AG08395 (cell line): ENCODE results near the gene HNRNPA2B1.

Experiments used
- DNase-seq: peaks from one replicate; pipeline ENCODE4 v3.0.0; 2012; ENCODE audit warnings: mixed read lengths, low spot score

HNRNPA2B1 gene

DNA sequence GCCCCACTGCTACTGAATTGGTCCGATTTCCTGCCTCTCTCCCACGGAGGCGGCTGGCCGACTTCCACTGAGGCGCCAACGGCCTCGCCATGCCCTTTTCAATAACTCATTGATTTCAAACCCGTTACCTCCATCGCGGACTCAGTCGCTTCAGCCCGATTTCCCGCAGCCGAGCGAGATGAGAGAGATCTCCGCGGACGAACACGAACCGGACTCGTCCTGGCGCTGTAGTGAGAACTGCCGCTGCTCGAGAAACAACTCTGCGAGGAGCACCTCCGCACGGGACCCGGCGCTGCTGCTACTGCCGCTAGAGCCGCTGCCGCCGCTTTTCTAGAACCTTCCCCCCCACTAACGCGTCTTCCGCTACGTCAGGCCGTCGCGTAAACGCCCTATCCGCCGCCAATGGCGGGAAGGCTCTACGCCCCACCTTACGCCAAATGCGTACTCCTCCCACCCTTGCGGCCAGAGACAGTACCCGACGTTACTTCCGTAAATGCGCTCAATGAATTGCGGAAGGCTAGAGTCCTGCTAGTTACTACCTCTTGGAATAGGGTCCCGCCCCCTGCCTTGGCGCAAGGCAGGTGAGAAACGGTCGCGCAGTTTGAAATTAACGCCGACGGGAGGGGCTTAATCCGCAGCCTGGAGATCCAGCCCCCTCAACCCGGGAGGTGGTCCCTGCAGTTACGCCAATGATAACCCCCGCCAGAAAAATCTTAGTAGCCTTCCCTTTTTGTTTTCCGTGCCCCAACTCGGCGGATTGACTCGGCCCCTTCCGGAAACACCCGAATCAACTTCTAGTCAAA lies at the start of gene HNRNPA2B1:
HNRNPA2B1 (minus strand) TSS at position 303 of the 803 bp plus-strand sequence; CDS start at position 134, 169 bp downstream.
- DNase-seq, result peak; percentile 88

DNA sequence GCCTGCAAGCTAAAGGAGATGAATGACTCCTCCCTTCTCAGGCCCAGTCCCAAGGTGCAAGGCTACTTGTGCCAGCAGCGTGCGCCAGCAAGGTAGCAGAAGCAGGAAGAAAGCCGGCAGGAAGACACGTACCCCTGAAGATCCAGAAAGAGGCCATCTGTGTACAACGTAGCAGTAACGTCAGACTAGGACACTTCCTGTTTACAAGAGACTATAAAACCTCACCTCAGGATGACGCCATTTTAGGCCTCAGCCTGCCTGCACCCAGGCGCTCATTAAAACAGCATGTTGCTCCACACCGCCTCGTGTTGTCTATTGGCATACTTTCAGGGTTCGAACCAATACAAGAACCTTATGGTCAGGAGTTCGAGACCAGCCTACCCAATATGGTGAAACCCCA lies 49.7 kb upstream of the HNRNPA2B1 start:
- no peak for DNase-seq

GRCh38 chr7:26245150-26245549 lies 44.6 kb upstream of the HNRNPA2B1 start:
- no peak for DNase-seq

DNA sequence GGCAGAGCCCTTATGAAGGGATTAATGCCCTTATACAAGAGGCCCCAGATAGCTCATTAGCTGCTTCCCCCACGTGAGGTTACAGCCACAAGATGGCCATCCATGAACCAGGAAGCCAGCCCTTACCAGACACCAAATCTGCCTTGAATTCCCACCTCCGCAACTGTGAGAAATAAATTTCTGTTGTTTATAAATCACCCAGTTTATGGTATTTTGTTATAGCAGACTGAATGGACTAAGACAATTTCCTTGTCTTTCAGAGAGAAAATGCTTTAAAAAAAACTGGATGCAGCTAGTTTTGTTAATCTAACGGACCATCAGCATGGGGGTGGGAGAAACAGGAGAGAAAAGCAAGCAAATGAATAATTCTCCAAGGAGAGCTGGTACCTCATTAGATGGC lies 37.5 kb upstream of the HNRNPA2B1 start:
- no peak for DNase-seq

DNA sequence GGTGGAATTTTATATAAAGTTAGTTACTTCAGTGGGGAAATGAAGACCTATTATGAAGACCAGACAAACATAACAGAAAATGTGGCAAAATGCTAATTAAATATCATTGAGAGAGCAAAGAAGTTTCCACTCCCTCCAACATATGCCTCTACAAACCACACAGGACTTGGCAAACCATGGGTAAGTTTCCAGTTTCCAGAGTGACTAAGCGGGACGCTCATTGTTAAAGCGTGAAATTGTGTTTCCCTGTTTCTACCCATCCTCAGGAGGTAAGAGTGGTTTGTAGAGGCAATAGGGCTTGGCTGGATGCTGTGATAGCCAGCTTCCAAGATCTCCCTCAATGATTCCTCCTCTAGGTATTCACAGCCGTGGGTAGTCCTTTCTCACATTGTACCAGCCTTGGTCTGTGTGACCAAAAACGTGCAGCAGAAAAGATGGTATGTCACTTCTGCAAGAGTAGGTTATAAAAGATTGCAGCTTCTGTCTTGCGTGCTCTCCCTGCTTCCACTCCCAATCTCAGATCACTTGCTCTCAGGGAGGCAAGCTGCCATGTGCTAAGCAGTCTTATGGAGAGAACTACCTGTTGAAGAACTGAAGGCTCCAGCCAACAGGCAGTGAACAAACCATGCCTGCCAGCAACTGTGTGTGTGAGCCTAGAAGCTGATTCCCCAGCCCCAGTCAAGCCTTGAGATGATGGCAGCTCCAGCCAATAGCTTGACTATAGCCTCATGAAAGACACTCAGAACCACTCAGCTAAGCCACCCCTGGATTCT lies 36.7 kb upstream of the HNRNPA2B1 start:
- no peak for DNase-seq

GRCh38 chr7:26233902-26234511 lies 33.5 kb upstream of the HNRNPA2B1 start:
- no peak for DNase-seq

- no peak for DNase-seq
Observed at GRCh38 chr7:26227987-26228386, 27.4 kb upstream of the HNRNPA2B1 start.

DNA sequence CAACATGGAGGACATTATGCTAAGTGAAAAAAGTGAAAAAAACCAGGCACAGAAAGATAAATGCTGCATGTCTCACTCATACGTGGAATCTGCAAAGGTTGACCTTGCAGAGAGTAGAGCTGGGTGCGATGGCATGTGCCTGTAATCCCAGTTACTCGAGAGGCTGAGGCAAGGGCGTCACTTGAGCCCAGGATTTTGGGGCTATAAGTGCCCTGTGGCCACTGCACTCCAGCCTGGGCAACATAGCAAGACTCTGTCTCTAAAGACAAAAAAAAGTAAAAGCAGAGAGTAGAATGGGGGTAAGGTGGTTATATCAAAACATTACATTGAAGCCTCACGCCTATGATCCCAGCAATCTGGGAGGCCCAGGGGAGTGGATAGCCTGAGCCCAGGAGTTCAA lies 23.8 kb upstream of the HNRNPA2B1 start:
- no peak for DNase-seq

DNA sequence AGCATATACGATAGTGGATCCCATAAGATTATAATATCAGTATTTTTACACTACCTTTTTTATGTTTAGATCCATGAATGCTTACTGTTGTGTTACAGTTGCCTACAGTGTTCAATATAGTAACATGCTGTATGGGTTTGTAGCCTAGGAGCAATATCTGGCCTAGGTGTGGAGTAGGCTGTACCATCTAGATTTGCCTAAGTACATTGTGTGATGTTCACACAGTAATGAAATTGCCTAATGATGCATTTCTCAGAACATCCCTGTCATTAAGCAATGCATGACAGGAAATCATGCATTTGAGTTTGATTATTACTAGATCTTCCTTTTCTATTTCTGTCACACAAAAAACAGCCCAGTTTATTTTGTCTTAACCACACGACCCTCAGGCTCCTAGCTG lies 15.5 kb upstream of the HNRNPA2B1 start:
- no peak for DNase-seq

- no peak for DNase-seq
Observed at GRCh38 chr7:26213807-26214515, 13.4 kb upstream of the HNRNPA2B1 start.

DNA sequence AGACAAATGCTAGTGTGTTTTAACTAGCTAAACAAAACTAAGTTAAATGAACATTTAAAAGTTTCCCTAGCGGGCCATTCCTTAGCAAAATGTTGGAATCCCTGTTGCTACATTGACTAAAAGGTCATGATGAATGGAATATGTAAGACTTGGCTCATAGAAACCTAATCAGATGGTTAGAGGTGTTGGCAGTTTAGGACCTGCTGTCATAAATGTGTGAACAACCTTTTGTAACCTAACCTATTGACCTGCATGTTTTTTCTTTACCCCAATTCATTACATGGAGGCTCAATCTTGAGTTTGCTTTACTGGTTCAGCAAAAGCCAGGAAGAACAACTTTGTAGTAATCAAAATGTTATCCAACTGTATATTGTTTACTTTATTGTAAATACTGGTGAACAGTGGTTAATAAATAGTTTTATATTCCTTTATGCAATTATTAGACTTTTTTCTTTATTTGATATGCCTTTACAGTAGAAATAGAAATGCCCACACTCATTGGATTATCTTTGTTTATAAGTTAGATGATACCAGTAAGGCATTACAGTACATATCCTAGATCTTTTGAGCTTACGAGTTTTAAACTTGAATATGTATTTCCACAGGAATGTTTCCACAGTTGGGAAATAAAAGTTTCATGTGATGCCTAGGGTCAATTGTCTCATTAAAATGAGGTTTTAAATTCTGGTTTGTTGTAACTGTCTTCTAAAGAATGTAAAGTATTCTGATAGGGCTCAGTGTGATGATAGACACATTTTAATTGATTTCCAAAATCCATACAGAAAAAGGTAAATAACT lies 12.6 kb upstream of the HNRNPA2B1 start:
- DNase-seq, result no peak

GRCh38 chr7:26208040-26208439 lies 7.5 kb upstream of the HNRNPA2B1 start:
- no peak for DNase-seq

- no peak for DNase-seq
Observed at GRCh38 chr7:26203016-26203415, 2.5 kb upstream of the HNRNPA2B1 start.

DNA sequence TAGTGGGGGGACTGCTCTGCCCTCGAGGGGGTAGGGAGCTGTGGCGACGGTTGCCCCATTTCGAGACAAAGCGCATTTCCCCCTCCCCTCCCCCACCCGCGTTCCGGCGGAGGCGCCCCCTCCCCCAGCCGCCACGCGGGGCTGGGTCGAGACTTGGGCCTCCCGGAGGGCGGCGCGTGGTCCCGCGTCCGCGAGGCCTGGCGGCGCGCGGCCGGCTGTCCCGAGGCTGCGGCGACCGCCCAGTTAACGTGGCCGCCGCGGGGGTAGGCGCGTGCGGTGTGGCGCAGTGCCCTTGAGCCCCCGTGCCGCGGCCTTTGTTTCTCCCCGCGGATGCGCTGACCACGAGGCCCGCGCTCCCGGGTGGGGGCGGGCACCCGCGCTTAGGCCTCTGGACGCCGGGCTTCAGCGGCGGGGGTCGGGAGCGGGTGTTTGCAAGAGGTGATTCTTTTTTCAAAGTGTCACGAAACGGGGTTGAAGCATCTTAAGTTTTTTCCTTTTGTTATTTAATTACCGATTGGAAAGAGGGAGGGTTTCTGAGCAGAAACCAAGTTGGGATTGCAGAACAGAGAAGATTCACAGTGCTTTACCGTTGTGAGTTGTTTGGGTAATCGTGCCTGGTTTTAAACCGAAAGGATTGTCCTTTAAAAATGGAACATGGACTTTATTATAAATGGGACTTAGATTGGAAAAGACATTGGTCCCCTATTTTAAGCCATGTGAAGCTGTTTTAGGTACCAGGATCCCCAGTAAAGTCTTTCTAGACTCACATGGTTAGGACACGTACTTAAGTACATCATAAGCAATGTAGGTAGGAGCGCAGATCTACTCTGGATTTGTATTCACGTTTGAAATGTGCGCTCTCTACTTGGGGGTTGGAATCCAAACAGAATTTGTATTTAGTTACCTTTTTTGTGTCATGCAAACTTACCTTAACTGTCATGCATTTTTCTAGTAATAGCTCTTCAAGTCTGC lies 1.8 kb upstream of the HNRNPA2B1 start:
- DNase-seq, result peak; percentile 33

GRCh38 chr7:26201247-26202018 lies 887 bp upstream of the HNRNPA2B1 start, which contains the start of gene CBX3:
CBX3 (plus strand) TSS chr7:26201745; CDS start chr7:26202999, 1,254 bp downstream.
- DNase-seq, result peak; percentile 88

DNA sequence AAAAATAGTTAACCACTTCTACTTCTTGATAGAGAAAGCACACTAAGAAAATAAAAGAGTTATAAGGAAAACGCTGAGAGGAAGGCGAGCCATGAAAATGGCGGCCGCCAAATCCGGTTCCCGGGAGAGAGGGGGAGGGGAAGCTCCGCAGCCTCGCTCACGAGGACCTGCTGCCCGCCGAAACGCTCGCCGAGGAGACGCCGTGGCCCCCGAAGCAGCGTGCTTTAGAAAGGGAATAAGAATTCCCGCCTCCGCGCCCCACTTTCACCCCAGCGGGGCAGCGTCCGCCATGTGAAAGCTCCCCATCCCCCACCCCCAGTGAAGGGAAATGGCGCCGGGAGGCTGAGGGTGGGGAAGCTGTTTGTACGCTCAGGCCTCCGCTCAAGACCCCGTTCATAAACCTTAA lies 505 bp downstream of the HNRNPA2B1 start:
- peak; percentile 21 for DNase-seq

DNA sequence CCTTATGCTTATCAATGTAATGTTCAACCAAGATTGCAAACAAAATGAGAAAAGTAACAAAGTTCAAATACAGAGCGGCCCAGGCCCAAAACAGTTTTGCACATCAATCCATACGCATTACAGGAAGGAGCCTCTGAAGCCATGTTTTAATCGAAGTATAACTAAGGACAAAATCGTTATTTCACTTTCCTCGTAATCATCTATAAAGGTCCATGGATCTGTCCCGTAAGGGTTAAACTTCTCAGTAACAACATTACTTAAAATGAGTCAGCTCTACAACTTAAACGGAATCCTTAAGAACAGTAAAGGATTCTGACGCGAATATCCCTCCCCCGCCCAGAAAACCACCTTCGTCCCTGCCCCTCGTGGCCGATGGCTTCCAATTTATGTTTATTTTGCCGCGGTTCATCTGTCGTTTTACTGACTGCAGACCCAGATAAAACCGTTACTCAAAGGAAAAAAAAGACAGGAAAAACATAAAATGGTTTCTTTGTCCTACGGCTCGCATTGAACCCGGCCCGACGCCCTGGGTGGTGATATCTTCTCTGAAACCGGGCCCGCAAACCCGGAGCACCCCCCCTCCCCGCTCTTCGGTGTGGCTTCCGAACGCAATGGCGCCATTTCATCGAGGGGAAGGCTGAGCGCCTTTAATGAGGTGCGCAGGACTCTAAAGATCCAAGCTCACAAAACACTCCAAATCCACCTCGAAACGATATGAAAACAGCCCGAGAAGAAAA lies 1.1 kb downstream of the HNRNPA2B1 start:
- DNase-seq, result peak; percentile 41

DNA sequence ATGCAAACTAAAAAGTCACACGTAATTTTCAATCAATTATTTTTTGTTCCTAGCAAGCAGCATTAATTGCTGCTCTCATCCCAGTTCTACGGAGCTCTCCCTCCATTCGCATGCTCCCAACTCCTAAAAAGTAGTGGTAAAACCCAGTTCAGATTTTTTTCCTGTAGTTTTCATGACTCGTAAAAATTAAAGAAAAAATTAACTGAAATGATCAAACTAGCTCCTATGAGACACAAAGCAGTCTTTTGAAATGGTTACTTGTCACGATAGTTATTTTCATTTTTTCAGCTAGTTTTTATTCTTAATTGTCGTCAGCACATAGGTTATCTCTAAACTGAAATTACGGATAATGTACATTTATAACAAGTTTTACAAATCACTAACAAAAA lies 1.8 kb downstream of the HNRNPA2B1 start:
- DNase-seq, result no peak
